Midbrain (tissue), 1 donor: ENCODE data around the gene CEP164.
"Not testable (repeated sequence)": the region's sequence is repeated elsewhere in the genome, so short reads cannot be mapped to it uniquely, and the experiment has no call there.

Experiments
- DNase-seq: peaks from one replicate; lab custom pipeline; 2025; lab: John Stamatoyannopoulos, UW

The CEP164 gene

GRCh38 chr11:117442049-117442868 is 114.6 kb downstream of the CEP164 start:
- no peak for DNase-seq

GRCh38 chr11:117442869-117443239 is 115.2 kb downstream of the CEP164 start:
- no peak for DNase-seq

GRCh38 chr11:117443266-117444186 is 115.9 kb downstream of the CEP164 start:
- peak; percentile 73 for DNase-seq

GRCh38 chr11:117444256-117444655 is 116.6 kb downstream of the CEP164 start:
- no peak for DNase-seq

- DNase-seq, result no peak
Measured at GRCh38 chr11:117444711-117445658, 117.3 kb downstream of the CEP164 start.

- no peak for DNase-seq
Measured at GRCh38 chr11:117449111-117449693, 121.5 kb downstream of the CEP164 start.

GRCh38 chr11:117453886-117454563 is 126.4 kb downstream of the CEP164 start:
- DNase-seq, result no peak

- no peak for DNase-seq
Measured at GRCh38 chr11:117454564-117454917, 126.9 kb downstream of the CEP164 start.

GRCh38 chr11:117456027-117456720 is 128.5 kb downstream of the CEP164 start:
- DNase-seq, result no peak

- DNase-seq, result not testable (repeated sequence)
Measured at GRCh38 chr11:117456721-117457029, 129.0 kb downstream of the CEP164 start.

GRCh38 chr11:117457031-117457785 is 129.6 kb downstream of the CEP164 start:
- no peak for DNase-seq

- no peak for DNase-seq
Measured at GRCh38 chr11:117457835-117458234, 130.2 kb downstream of the CEP164 start.

GRCh38 chr11:117458275-117459122 is 130.8 kb downstream of the CEP164 start:
- DNase-seq, result no peak

GRCh38 chr11:117459123-117459978 is 131.7 kb downstream of the CEP164 start:
- DNase-seq, result no peak

- DNase-seq, result no peak
Measured at GRCh38 chr11:117459979-117460300, 132.3 kb downstream of the CEP164 start.

- no peak for DNase-seq
Measured at GRCh38 chr11:117461396-117462182, 133.9 kb downstream of the CEP164 start.
